CD4-positive, alpha-beta T cell treated with Interferon gamma for 1 hour (primary cell): Measurements from ENCODE around the gene ZFAND6.

Experiments used
- DNase-seq: peaks from one replicate; pipeline ENCODE4 v3.0.0-alpha.2; 2020

The ZFAND6 gene

DNA sequence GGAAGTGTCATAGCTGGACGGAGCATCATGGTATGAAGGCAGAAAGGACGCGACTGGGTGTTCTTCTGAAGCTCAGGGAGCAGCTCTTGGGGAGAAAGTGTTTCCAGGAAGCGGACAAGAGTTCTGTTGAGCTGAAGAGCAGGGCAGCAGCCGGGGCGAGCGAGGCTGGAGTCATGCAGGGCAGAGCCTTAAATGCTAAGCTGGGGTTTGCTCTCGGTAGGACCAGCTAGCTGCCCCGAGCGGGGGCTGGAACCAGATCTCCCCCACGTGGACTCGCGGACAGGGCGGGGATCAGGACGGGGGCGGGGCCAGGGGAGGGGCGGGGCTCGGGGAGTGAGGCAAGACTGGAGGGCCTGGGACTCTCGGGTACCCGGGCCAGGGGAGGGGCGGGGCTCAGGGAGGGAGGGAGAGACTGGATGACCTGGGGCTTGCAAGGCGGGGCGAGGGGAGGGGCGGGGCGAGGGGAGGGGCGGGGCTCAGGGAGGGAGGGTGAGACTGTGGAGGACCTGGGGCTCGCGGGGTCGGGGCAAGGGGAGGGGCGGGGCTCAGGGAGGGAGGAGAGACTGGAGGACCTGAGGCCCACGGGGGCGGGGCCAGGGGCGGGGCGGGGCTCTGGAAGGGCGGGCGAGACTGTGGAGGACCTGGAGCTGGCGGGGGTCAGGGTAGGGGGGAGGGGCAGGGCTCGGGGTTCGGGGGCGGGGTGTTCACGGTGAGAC lies 92.9 kb downstream of the ZFAND6 start:
- peak; percentile 96 for DNase-seq

DNA sequence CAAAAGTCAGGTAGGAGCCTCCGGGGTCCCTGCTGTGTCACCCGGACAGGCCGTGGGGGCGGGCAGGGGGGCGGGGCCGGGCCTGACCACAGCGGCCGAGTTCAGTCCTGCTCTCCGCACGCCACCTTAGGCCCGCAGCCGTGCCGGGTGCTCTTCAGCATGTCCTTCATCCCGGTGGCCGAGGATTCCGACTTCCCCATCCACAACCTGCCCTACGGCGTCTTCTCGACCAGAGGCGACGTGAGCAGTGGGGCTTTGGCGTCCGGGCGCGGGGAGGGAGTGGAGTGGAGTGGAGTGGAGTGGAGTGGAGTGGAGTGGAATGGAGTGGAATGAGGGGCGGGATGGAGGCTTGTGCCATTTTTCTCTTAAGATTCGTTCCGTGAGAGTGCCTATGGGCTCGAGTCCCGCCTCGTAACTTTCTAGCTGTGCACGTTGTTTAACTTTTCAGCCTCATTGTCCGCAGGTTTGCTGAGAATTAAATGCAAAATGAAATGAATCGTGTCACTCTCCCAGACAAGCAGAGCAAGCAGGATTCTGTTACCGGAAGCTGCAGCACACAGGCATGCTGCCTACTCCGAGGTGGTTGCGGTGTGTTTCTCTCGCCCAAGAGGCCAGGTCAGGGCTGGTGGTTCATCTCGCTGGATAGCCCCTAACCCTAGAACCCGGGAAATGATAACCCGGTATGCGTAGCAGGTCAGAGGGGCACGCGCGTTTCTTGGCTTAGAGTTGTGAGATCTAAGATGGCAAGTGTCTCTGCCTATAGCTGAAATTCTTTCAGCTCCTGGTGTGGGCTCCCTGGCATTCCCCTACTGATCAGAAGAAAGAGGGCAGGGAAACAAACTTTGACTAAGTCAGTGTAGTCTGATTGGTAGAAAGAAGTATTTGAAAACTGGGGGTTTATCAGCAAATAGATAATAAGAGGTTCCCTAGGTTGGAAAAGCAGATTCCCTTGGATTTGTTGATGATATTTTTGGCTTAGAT lies 93.7 kb downstream of the ZFAND6 start, which contains the start of gene FAH:
FAH (plus strand) TSS at position 104 of the 981 bp plus-strand sequence; CDS start at position 160, 56 bp downstream.
- peak; percentile 23 for DNase-seq

DNA sequence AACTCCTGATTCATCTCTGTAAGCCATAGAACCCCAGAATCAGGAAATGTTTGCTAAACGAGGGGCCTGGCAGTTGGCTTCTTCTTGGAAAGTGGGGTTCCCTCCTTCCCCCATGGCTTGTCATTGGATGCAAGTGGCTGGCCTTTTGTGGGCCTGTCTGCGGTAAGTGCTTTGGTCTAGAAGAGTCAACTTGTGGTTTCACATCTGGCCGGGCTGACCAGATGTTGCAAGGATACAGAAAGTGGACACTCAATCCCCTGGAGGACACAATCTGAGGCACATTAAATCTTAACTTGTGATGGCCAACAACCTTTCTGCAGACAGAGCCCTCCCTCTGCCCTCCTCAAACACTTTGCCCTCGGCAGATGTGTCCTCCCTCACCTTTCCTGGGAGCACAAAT lies 94.4 kb downstream of the ZFAND6 start:
- no peak for DNase-seq

DNA sequence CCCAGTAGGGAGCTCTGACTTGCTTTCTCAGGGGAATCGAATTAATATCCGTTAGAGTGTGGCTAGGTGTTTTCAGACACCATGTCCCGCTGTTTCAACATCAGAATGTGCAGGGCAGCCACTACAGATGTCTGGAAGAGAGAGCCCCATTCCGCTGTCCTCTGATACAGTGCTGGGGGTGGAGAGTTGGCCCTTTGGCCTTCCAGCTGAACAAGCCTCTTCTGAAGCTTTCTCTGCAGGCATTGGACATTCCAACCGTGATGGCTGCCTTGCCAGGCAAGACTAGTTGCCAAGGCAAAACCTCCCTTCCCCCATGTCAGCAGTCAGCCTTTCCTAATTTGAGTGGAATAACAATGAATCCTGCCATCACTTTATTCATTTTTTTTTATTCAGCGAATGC lies 94.9 kb downstream of the ZFAND6 start:
- DNase-seq, result no peak

DNA sequence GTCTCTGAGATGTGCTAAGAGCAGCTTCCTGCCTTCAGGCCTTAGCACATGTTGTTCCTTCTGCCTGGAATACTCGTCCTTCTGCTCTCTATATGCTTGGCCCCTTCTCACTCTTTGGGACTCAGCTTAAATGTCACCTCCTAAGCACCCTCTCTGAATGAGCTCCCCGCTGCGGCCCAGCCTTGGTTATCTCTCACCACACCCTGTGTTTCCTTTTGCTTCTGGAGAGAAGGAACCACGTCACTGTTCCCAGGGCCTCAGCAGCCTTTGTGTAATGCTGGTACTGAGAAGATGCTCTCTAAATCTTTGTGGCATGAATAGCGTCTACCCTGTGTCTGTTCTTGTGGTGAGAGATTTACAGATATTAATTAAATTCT lies 95.5 kb downstream of the ZFAND6 start:
- no peak for DNase-seq

DNA sequence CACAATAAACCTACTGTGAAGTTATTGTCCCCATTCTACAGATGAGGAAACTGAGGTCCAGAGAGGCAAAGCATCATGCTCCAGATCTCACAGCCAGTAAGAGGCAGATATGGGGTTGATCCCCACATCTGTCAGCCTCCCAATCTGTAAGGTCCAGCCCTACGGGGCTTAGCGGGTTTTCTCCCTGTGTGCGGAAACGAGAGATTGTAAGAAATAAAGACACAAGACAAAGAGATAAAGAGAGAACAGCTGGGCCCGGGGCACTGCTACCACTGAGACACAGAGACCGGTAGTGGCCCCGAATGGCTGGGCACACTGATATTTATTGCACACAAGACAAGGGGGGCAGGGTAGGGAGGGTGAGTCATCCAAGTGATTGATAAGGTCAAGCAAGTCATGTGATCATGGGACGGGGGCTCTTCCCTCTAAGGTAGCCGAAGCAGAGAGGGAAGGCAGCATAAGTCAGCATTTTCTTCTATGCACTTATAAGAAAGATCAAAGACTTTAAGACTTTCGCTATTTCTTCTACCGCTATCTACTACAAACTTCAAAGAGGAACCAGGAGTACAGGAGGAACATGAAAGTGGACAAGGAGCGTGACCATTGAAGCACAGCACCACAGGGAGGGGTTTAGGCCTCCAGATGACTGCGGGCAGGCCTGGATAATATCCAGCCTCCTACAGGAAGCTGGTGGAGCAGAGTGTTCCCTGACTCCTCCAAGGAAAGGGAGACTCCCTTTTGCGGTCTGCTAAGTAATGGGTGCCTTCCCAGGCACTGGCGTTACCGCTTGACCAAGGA lies 96.1 kb downstream of the ZFAND6 start:
- DNase-seq, result peak; percentile 14

DNA sequence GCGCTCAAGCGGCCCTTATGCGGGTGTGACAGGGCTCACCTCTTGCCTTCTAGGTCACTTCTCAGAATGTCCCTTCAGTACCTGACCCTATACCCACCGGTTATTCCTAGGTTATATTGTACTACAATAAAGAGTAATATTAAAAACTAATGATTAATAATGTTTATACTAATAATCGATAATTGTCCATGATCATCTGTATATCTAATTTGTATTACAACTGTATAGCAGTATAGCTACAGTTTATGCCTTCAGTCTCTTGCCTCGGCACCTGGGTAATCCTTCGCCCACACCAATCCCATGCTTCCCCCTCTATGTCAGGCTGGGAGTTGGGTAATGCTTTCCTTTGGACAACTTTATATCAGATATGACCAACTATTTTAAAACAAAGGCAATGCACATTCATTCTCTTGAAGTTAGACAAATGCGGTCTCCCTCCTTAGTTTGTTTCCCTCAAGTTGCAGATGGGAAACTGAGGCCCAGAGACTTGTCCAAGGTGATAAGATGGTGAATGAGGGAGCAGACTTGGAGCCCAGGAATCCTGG lies 96.8 kb downstream of the ZFAND6 start:
- no peak for DNase-seq

DNA sequence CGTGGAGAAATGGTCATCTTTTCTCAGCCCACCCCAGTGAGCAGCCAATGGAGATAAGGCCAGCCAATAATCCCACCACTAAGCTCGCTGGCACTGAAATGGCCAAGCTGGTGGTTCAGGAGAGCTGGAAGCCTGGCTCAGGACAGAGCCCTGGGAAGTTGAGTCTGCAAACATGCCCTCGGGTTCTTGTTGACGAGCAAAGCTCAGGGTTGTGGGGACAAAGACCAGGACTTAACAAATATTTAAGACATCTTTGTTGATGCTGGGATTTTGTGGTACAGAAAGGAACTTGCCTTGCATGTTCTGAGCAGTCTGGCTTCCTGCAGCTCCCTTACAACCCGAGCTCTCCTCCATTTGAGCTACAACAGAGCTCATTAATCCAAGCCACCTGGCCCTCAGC lies 97.7 kb downstream of the ZFAND6 start:
- DNase-seq, result no peak

DNA sequence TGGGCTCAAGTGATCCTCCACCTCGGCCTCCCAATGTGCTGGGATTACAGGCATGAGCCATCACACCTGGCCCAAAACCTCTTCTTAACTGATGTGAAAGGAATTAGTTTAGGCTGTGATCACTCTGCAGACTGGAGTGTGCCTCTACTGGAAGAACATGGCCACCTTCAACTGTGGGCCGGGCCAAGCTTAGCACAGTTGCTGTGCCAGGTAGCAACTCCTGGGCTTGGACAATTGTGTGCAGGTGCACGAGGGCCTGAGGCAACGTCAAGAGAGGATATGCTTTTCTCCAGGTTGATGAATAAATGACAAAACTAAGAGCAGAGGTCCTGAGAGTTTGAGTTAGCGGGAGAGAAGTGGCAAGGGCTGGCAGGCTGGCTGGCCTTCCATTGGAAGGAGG lies 99.8 kb downstream of the ZFAND6 start:
- DNase-seq, result no peak

DNA sequence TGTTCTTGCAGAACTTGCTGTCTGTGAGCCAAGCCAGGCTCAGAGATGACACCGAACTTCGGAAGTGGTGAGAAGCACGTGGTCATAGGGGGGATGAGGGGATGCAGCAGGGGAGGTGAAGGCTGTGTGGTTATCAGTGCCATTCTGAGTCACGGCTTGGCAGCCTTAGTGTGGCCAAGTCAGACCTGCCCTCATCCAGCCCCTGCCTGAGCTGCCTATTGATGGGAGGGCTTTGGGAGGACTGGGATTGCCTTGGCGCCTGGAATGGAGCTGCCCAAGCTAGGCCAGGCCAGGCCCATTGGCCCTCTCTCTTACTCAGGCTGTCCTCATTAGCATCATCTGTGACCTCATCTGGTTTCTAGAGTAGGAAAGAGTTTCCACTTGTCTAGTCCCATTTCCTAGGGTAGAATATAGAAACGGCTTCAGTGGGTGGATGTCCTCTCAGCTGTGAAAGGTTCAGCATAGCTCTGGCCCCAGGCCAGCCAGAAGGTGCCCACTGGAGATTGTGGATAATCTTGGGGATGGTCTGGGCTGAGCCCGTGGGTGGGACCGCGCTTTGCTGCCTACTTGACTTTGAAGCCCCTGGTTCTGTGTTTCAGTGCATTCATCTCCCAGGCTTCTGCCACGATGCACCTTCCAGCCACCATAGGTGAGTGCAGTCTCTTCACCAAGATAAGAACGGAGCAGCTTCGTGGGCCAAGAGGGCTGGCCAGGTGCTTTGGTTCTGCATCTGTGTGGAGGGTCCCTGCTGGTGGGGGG lies 100.5 kb downstream of the ZFAND6 start:
- DNase-seq, result no peak

DNA sequence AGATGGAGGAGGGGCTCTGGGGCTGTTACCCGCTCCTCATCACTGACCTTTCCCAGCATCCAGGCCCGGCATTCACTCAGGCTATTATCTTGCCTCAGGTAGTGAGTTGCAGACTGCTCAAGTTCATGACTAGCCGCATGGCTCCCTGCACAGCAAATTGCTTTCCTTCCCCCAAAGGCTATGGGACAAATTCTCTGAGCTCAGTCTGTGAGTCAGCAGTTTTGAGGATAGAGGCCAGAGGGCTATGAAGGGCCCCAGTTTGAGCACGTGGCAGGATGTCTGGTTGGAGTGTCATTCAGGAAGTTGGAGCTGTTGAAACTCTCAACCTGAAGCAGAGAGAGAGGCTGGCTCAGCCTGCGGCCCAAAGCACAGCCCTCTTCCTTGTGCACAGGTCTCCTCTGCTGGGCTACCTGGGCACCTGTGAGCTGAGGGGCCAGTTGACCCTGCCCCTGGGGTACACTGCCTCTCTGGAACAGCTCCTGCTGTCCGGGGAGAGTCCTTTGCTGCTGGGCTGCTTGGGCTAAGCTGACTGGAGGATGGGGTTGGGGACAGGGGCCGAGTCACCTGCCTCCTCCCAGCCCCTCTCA lies 101.2 kb downstream of the ZFAND6 start:
- peak; percentile 62 for DNase-seq

DNA sequence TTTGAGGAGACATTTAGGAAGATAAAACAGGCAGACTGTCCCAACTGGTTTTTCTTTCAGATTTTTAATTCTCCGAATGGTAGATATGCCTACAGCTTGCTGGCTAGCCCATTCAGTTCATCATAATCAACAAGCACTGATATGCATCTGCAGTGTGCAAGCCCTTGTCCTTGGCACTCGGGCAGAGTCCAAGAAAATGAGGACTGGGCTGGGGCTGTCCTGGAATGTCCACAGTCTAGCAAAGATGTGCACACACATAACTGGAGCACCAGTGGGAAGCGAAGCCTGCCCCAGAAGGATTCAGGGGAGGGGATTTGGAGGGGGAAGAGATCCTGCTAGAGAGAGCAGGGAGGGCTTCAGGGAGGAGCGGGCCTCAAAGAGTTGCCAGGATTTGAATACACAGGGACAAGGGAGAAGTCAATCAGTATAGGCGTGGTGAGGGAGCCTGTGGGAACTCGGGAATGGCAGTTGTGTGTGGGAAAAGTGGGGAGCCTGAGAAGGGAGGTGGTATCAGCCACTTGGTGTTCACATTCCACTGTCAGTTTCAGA lies 102.1 kb downstream of the ZFAND6 start:
- no peak for DNase-seq

DNA sequence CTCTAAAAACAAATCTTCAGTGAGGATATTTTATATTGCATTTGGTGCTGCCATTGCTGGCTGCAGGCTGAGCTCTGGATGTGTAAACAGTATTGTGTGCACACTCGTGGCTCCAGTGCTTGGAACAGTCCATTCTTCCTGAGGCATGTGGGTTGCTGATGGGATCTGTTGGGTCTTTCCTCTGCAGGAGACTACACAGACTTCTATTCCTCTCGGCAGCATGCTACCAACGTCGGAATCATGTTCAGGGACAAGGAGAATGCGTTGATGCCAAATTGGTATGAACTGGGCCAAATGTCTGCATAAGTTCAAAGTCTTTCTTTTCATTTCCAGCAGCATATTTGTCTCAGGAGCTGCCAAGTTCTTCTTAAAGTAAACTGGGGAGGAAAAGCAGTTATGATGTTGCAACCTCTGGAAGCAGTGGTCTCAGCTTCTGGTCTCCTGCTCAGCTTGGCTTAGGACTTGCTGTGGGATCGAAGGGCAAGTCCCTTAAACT lies 102.6 kb downstream of the ZFAND6 start:
- no peak for DNase-seq

DNA sequence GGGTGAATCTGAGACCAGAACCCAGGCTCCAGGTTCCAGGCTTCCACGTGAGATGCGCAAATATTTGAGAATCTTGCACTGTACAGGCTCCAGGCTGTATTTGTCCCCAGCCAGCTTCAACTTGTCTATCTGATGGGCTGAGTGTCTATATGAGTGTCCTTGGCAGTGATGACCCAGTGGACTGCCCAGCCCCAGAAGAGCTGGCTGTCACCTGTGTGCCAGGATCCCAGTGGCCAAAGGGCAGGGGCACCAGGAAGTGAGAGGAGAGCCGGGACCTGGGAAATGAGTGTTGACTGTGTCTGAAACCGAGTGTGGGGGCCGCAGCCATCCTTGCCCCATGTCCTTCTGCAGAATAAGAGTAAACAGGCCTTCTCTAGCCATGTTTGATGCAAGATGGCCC lies 103.7 kb downstream of the ZFAND6 start:
- DNase-seq, result no peak

DNA sequence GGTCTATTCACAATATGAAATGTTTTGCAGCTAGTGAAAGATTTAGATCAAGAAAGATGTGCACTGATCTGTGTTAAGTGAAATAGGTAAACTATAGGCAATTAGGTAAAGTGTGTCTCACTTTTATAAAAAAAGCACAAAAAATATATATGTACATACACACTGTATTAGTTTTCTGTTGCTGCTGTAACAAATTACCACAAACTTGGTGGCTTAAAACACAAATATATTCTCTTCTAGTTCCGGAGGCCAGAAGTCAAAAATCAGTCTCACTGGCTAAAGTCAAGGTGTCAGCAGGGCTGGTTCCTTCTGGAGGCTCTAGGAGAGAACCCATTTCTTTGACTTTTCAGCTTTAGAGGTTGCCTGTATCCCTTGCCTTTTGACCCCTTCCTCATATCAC lies 104.4 kb downstream of the ZFAND6 start:
- DNase-seq, result no peak

DNA sequence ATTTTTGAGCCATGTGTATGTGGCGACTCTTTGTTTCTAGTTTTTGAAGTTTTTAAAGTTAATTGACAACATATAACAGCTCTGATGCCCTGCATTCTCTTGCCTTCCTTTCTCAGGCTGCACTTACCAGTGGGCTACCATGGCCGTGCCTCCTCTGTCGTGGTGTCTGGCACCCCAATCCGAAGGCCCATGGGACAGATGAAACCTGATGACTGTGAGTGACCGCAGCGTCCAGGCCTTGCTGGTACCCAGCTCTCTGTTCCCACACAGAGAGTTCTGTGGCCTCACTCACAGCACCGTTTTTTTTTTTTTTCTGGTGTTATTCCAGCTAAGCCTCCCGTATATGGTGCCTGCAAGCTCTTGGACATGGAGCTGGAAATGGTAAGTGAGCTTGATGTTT lies 108.5 kb downstream of the ZFAND6 start:
- DNase-seq, result no peak

DNA sequence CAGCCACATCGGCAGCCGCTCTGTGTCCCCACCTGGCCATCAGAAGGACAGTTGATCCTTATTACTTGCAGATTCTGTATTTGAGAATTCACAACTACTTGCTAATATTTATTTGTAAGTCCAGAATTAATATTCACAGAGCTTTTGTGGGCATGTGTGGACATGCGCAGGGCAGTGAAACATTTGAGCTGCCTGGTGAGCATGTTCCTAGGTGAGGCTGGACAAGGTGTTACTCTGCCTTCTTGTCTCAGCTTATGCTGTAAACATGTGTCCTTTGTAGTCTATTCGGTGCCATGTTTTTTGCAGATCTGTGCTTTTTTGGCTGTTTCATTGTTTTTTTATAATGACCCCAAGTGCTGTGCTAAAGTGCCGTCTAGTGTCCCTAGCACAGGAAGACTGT lies 108.9 kb downstream of the ZFAND6 start:
- no peak for DNase-seq

DNA sequence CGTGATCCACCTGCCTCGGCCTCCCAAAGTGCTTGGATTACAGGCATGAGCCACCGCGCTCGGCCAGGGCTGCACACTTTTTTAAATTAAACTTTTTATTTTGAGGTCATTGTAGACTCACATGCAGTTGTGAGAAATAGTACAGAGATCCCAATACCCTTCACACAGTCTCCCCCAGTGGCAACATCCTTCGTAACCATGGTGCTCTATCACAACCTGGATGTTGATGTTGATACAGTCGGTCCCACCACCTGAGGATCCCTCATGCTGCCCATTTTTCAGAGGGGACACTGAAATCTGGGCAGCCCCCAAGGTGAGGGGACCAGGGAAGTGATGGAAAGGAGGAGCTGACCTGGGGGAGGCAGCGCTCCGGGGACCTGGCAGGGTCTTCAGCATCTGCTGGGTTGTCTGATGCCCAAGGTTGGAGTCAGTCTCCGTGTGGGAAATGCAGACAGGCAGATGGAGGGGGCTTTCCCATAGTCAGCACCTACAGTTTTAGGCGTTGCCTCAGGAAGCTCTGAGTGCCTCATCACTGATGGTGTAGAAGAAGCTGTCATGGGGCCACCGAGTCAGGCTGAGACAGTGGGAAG lies 110.4 kb downstream of the ZFAND6 start:
- DNase-seq, result no peak

DNA sequence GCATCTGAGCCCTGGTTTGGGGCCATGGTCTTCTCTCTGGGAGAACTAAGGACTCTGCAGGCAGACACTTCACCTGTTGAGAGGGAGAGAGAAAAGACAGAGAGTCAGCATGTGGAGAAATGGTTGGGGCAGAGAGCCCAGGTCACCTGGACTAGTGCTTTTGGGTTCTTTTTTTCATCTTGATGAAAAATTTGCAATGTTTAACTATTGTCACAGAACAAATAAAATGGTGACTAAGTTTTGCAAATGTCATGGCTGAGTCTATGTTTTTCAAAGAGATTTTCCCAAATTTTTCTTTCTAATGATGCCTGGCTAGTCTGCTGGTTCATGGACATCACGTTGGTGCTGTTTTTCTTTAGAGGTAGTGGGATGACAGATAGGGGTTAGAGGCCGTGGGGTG lies 111.1 kb downstream of the ZFAND6 start:
- DNase-seq, result no peak

DNA sequence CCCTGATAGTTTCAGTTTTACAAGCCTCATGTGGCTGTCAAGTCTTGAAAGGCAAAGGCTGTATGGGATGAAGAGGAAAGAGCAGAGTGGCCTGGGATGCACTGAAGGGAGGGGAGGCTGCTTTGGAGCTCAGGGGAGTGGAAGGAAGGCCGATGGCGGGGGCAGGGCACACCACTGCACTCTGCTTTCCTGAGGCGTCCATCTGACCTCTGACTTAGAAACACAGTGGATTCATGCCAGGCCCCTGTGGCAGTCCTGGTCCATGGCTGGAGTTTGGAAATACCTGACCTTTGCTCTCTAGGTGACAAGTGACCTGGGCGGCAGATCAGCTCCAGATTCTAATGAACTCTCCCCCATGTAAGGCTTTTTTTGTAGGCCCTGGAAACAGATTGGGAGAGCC lies 112.3 kb downstream of the ZFAND6 start:
- no peak for DNase-seq

DNA sequence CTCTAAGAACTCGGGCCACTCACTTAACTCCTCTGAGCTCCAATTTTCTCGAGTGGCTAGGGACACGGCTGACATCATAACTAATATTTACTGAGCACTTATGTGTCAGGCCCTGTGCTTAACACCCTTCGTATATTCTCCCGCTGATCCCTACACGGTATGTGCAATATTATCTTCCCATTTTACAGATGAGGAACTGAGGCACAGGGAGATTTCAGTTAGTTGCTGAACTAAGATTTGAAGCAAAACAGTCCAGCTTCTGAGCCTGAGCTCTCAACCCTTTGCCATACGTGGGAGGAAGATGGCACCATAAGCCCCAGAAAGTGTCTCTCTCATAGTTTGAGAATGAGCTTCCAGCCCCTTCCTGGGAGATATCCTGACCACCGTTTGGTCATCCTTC lies 112.9 kb downstream of the ZFAND6 start:
- DNase-seq, result no peak
